Measurements from ENCODE around the gene COTL1. TPM values are rescaled to one million over a fixed set of nuclear protein-coding genes. Genes with fewer than 3 reads are reported as not detected.
A peak's percentile ranks its signal among the peaks of the same experiment; 100 is the strongest.

Gene COTL1
- total and polyA plus RNA-seq, 9 of the 15 experiments (the other 6 are each of a cell fraction or from before 2014, with no cell fraction given) = 27.7 to 185 (median 72.5) TPM

GRCh38 chr16:84593825-84594724 is 23.8 kb downstream of the COTL1 start (continued):
- TF ChIP-seq DEAF1 (CRISPR knock-in tag; IDR thresholded peaks at IDR 0.05) (peak; percentile 29; the same call in 1 of the 2 replicates), DPF2 (IDR thresholded peaks at IDR 0.05) (peak; percentile 94), TEAD4 (IDR thresholded peaks at IDR 0.05; ENCODE audit: low read length) (peak; percentile 72), TEAD4 (CRISPR knock-in tag; IDR thresholded peaks at IDR 0.05; ENCODE audit: borderline replicate concordance) (no peak), SNAPC5 (CRISPR knock-in tag; IDR thresholded peaks at IDR 0.05) (no peak), ZBTB1 (CRISPR knock-in tag; IDR thresholded peaks at IDR 0.05; ENCODE audit: borderline replicate concordance, low read depth) (no peak), ZBTB2 (IDR thresholded peaks at IDR 0.05) (no peak; the same call in 1 of the 2 replicates), NR3C1 (CRISPR knock-in tag; IDR thresholded peaks at IDR 0.05) (no peak), FOXM1 (IDR thresholded peaks at IDR 0.05; ENCODE audit: low read depth) (peak; percentile 33; the same call in 1 of the 2 replicates), FOXM1 (CRISPR knock-in tag; IDR thresholded peaks at IDR 0.05; ENCODE audit: low read depth) (0 out of 2 replicates have a peak, but pooled peaks have one; percentile 16), ZNF445 (CRISPR knock-in tag; IDR thresholded peaks at IDR 0.05; ENCODE audit: low read depth) (no peak), SLC30A9 (CRISPR knock-in tag; IDR thresholded peaks at IDR 0.05) (no peak), HSF4 (CRISPR knock-in tag; IDR thresholded peaks at IDR 0.05; ENCODE audit: borderline replicate concordance) (no peak)
- TF ChIP-seq, protein P1, sequence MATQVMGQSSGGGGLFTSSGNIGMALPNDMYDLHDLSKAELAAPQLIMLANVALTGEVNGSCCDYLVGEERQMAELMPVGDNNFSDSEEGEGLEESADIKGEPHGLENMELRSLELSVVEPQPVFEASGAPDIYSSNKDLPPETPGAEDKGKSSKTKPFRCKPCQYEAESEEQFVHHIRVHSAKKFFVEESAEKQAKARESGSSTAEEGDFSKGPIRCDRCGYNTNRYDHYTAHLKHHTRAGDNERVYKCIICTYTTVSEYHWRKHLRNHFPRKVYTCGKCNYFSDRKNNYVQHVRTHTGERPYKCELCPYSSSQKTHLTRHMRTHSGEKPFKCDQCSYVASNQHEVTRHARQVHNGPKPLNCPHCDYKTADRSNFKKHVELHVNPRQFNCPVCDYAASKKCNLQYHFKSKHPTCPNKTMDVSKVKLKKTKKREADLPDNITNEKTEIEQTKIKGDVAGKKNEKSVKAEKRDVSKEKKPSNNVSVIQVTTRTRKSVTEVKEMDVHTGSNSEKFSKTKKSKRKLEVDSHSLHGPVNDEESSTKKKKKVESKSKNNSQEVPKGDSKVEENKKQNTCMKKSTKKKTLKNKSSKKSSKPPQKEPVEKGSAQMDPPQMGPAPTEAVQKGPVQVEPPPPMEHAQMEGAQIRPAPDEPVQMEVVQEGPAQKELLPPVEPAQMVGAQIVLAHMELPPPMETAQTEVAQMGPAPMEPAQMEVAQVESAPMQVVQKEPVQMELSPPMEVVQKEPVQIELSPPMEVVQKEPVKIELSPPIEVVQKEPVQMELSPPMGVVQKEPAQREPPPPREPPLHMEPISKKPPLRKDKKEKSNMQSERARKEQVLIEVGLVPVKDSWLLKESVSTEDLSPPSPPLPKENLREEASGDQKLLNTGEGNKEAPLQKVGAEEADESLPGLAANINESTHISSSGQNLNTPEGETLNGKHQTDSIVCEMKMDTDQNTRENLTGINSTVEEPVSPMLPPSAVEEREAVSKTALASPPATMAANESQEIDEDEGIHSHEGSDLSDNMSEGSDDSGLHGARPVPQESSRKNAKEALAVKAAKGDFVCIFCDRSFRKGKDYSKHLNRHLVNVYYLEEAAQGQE (IDR thresholded peaks at IDR 0.05; ENCODE audit: borderline replicate concordance) = peak; percentile 29; the same call in 1 of the 2 replicates
- TF ChIP-seq, protein P1 (CRISPR knock-in tag; IDR thresholded peaks at IDR 0.05; ENCODE audit: low read depth) = no peak
- TF ChIP-seq, protein P2, sequence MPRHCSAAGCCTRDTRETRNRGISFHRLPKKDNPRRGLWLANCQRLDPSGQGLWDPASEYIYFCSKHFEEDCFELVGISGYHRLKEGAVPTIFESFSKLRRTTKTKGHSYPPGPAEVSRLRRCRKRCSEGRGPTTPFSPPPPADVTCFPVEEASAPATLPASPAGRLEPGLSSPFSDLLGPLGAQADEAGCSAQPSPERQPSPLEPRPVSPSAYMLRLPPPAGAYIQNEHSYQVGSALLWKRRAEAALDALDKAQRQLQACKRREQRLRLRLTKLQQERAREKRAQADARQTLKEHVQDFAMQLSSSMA (CRISPR knock-in tag; IDR thresholded peaks at IDR 0.05) = no peak

Data from K562 (cell line).